T-helper 1 cell treated with Interleukin-12 subunit alpha and Interleukin-12 subunit beta and Interleukin-4 antibody, amounts not matched to agents 30 ng/mL and 1 ng/mL, for 36 hours (primary cell): ENCODE results near the gene NUDT14. TPM values are rescaled to one million over a fixed set of nuclear protein-coding genes. Genes with fewer than 3 reads are reported as not detected.

ENCODE experiments used
- intact Hi-C: fragments of 100-400 bp; cut with micrococcal nuclease; formaldehyde crosslinking; loops from one replicate; pipeline ENCODE4 v1.15.1; 2024
- total RNA-seq: library from RNA; stranded (reverse); gene quantifications from 2 replicates; pipeline ENCODE4 v1.2.3, GENCODE V29; 2022

The NUDT14 gene
- total RNA-seq, 1 donor from 2014 or later = 34.0 TPM

DNA sequence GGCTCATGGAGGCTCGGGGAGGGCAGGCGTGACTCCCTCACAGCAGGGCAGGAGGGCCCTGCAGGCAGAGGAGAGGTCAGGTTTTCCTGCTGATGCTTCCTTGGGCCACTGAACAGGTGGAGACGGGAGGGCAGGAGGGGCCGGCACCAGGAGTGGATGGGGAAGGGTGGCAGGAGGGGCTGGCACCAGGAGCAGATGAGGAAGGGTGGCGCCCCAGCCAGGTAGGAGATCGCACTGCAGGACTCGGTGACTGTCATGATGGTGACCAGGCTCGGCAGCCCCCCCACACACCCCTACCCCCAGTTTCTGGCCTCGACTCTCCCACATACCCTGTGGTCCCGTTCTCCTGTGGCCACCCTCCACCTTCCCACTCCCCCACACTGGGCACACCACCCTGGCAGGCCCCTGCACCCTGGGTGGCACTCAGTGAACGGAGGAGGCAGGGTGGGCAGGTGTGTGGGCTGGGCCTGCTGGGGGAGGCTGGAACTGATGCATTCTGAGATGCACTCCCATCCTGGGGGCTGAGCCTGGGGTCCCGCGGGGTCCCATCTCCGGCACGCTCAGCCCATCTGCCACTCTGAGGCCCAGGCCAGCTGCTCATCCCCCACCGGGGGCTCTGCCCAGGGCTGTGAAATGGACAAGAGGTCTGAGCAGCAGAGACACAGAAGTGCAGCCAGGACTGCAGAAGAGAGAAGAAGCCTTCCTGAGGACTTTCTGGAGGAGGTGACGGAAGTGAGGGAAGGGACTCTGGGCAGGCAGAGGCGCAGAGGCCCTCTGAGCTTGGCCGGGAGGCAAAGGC, 2.8 kb downstream of the NUDT14 start:
- intact Hi-C loops = no loop called here

GRCh38 chr14:105177082-105177481, 4.0 kb downstream of the NUDT14 start:
- intact Hi-C loops = no loop called here

DNA sequence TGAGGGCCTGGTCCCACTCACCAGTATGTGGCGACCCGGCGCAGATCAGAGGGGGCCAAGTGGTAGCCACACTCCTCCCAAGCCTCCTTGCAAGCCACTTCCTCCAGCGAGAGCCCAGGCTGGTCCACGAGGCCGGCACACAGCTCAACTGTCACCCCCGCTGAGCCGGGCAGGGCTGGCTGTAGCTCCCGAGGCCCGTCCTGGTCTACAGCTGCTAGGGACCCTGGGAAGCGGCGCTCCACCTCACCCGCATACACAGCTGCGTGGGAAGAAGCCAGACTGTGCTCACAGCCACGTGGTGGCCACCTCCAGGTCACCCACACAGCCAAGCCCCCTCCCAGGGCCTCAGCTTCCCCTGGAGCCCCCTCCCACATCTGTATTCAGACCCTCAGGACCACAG, 4.6 kb downstream of the NUDT14 start:
- intact Hi-C loops = no loop called here

DNA sequence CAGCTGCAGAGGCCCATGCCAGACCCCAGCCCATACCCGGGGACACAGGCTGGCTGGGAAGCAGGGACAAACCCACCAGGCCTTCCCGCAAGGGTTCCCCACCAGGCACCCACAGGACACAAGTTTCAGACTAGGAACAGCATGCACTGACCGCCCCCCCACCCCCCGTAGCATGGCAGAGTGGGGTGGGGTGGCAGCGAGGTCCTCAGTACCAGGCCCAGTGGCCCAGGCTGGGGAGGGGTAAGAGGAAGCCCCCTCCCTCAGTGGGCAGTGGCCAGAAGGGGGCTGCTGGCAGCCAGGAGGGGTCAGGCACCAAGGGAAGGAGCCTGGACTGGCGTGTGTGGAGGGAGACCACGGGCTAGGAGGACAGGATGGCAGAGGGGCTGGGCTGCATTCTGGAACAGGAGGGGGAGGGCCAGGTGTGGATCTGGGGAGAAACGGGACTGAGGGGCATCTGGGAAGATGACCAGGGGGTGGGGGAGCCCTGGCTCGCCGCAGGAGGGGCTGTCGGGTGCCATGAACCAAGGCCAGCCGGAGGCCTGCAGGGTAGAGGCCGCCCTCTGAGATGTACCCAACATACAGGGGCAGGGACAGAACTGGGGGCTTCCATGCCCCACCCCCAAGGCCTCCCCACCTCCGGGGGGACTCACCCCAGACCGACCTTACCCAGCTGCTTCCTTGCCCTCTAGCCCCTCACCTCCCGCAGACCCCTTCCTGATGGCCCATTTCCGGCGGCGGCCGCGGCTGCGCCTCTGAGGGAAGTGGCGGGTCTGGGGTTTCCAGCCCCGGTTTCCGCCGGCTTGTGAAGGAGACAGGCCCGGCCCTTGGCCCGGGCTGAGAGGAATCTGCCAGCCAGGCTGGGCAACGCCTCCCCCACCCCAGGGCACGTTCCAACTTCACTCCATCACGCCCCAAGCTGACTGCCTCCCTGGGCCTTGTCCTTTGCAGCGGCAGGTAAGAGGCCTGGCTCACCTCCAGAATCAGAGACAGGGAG, 6.9 kb downstream of the NUDT14 start:
- intact Hi-C loops = no loop called here

- intact Hi-C loops = no loop called here
Observed at GRCh38 chr14:105173145-105173544, 8.0 kb downstream of the NUDT14 start.

DNA sequence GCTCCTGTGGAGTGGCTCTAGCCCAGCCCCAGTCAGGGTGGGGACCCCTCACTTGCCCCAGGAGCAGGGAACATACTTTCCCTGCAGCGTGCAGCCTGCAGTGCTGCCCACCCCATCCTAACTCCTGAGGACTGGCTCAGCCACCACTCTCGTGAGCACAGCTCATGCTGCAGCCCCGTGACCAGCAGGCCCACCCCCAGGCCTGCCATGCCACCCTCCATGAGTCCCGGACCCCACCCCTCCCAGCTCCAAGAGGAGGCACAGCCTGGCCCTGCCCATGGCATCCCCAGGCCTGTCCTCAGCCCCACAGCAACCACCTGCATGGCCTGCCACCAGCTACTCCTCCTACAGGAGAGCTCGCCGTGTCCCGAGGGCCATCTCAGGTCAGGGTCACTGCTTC, 8.6 kb downstream of the NUDT14 start:
- intact Hi-C loops = no loop called here

DNA sequence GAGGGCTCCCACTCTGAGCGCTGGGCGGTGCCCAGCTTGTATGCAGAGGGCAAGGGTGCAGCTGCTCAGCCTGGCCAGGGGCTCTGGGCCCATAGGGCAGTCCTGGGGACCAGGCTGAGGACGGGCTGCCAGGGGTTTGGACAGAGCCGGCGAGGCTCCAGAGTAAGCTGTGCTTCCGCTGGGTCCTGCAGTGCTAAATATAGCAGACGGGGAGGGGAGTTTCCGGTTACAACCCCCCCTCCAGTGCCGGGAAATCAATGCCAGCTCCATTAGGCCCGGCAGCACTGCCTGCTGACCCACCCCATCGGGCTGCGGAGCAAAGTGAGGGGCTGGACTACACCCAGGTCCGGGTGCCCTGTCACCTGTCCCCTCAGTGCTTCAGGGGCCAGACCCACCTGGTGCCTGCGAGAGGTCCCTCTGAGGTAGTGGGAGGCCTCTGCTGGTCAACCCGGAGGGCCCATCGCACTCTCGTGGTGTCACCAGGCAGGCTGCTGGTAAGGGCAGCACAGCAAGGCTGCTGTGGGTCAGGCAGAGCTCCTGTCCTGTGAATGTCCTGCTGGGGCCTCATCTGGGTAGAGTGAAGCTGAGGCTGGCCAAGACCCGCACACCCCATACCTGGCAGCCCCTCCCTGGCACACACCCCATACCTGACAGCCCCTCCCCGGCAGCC, 10.0 kb downstream of the NUDT14 start:
- intact Hi-C loops = no loop called here

DNA sequence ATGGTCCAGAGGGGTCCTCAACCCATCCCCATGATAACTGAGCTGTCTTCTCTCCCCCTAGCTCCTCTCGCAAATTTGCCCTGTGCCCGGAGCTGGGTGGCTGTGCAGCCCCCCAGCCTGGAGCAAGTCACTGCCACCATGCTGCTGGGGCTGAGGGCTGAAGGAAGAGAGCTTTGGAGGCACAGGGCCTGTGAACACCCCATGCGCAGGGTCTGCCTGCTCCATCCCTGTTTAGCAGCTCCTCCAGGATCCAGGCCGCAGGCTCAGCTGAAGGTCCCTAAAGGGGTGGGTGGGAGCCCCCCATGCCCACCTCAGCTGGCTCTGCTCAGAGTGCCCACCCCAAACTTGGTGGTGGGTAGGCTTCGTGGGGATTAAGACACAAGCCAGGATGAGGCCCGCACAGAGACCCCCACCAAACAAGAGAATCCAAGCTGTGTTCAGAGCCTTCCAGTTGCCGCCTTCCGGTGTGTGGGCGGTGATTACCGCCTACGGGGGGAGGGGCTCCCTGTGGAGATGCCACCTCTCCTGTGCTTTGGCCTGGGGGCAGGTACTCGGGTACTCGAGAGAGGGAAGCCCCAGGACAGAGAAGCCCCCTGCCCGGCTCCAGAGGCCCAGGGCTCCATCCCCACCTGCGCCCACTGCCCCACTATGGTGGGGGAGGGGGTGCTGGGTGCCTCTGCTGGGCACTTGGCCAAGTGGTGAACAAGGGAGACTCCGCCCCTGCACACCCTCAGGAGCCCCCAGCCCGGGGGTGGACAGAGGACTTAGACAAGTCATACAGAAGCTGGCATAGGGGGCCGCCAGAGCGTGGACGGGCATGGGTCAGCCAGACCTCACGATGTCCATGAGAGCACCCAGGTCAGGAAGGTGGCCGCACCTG, 11.1 kb downstream of the NUDT14 start:
- intact Hi-C loops = loop anchor here (2.0 kb wide), 1 partner anchor 25 kb away; no protein-coding TSS in a partner anchor

DNA sequence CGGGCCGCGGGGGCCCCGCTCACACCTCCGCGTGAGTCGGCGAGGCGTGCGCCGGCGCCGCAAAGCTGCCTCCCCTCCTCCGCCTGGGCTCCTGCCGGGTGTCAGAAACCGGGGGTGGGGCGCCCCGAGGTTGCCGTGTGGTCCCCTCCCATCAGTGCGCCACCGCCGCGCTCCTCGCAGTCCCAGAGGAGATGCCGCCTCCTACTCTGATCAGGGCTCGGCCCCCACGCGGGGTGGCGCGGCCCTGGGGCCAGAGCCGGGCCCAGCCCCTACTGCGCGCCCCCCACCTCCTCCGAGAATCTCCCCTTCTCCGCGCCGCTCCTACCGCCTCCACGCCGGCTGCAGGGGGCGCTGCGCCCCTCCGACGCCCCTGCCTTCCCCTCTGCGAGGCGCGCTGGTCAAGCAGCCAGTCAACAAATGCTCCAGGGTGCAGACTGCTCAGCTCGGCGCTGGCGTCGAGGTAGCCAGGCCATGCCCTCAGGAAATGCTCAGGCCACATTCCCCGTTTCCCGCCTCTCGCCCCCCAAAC, 12.1 kb downstream of the NUDT14 start:
- intact Hi-C loops = loop anchor here (1.0 to 2.0 kb wide), 3 partner anchors 11 to 79 kb away; no protein-coding TSS in a partner anchor

- intact Hi-C loops = loop anchor here (1.0 to 2.0 kb wide), 3 partner anchors 12 to 78 kb away; no protein-coding TSS in a partner anchor
Observed at GRCh38 chr14:105168496-105168978, 12.6 kb downstream of the NUDT14 start, which contains the start of gene JAG2. Gene JAG2, minus strand, starts transcription at chr14:105168776. Its CDS starts 356 bp downstream, at chr14:105168420.

GRCh38 chr14:105168093-105168420, 13.1 kb downstream of the NUDT14 start:
- intact Hi-C loops = loop anchor here (1.0 to 2.0 kb wide), 3 partner anchors 12 to 78 kb away; no protein-coding TSS in a partner anchor

DNA sequence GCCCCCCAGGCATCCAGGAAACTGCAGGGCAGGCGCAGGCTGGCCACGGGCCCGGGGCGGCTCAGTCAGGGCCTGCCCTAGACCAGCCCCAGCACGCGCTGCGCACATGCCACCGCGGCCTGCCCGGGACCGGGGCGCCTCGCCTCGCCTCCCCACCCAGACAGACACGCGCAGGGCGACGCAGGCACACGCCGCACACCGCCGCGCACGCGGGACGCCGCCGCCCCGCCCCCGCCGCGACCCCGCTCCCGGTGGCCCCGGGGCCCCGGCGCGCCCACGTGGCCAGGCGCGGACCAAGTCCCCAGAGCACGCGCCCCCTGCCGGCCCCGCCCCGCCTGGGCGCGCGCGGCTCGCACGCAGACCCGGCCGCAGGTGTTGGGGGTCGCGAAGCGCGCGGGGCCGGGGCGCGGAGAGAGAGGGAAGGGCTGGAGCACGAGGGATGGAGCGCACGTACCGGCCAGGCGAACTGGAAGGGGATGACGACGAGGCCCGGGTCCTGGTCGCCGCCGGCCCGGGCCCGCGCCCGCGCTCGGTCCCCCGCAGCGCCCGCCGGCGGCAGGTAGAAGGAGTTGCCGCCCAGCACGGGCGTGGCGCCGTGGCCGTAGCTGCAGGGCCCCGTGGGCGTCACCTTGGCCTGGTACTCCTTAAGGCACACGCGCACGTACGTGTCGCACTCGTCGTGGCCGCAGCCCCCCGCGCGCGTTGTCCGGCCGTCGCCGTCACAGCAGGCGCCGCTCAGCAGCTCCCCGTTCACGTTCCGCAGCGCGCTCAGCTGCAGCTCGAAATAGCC, 13.6 kb downstream of the NUDT14 start:
- intact Hi-C loops = loop anchor here (1.0 to 2.0 kb wide), 3 partner anchors 13 to 77 kb away; no protein-coding TSS in a partner anchor

DNA sequence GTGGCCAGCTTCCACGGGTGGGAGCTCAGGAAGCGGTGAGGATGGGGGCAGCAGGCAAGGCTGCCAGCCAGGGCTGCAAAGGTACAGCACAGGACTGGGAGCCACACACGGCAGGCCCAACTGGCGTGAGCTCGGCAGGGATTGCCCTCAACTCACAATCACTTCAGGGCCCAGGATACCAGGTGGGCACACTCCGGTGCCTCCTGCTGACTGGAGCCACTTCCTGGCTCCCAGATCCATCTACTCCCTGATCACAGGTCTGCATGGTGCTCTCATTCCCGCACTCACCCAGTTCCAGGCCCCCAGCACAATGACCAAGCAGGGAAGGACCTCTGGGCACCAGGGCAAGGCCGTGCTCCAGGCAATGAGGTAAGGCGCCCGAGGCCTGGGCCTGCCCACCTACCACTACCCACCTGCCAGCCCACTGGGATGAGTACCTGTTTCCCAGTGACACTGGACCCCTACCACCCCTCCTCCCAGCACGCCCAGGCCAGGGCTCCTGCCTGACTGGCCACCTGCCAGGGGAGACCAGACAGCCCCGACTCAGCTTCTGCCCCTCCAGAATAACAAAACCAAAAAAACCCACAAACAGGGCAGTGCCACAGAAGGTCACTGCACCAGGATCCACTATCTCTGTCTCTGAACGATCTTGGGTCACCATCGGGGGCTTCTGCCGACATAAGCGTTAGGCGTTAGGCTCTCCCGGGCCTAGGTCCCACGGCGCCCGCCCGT, 14.4 kb downstream of the NUDT14 start:
- intact Hi-C loops = no loop called here

DNA sequence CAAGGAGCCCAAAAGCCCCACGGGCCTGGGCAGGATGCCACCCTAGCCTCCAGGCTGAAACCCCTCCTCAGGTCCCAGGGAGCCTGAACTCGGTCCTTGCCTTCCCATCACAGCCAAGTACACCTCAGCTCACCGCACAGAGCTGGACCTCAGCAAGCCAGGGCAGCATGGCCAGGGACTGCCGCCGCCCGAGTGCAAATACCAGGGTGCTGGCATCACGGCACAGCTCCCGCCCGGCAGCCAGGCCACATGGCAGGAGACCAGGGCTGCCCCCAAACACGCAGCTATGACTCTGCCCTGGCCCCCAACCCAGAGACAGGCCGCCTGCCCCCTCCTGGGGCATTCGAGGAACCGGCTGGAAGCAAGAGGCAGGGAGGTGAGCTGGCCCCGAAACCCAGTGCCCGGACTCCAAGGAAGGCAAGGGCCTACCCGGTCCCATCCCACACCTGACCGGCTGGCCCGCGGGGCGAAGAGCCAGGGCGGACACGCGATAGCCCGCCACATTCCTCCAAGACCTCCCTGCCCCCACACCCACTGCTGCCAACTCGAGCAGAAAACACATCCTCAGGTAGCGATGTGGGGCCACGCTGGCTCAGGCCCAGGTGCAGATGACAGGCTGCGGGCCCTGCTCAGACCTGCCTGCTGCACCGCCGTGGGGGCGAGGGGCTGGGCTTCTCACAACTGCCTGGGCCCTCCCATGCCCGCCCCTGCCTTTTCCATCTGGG, 15.2 kb downstream of the NUDT14 start:
- intact Hi-C loops = no loop called here

GRCh38 chr14:105165134-105165704, 15.9 kb downstream of the NUDT14 start:
- intact Hi-C loops = no loop called here

DNA sequence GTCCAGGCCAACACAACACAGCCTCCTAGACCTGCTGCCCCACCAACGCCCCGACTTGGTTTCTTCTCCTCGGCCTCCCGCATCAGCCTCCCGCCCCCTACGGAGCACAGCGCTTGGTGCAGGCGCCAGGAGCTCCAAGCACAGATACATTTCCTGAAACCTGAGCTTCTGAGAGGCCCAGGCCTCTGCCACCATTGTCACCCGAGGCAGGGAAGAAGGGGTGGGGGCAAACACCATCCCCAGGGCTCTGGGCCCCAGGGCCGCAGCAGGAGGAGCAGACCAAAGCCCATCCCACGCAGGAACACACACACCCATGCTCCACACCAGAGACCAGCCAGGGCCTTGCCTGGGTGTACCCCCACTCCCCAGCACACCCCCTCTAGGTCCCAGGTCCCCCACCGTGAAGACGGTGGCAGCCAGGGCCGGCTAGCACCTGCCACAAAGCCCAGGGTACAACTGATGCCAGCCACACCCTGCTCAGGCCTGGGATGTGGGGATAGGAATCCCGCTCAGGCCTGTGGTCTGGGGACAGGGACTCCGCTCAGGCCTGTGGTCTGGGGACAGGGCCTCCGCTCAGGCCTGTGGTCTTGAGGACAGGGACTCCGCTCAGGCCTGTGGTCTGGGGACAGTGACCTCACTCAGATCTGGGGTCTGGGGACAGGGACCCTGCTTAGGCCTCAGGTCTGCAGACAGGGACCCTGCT, 17.9 kb downstream of the NUDT14 start:
- intact Hi-C loops = no loop called here

GRCh38 chr14:105162669-105162979, 18.5 kb downstream of the NUDT14 start:
- intact Hi-C loops = no loop called here
